Activated CD4-positive, alpha-beta memory T cell treated with anti-CD3 and anti-CD28 coated beads for 36 hours (primary cell): Measurements from ENCODE around the gene NKX6-2. TPM values are rescaled to one million over a fixed set of nuclear protein-coding genes. Genes with fewer than 3 reads are reported as not detected.

Experiments
- CTCF ChIA-PET: fragments of 350-600 bp; sonication (Branson Sonifier 250); formaldehyde crosslinking; loops from one replicate; lab custom pipeline; 2021; ENCODE audit warnings: antibody characterized with exemption, inconsistent platforms; lab: Charles Lee
- POLR2A ChIA-PET: fragments of 350-600 bp; sonication (Branson Sonifier 250); formaldehyde crosslinking; loops from one replicate; lab custom pipeline; 2021; ENCODE audit warnings: antibody characterized with exemption; lab: Charles Lee
- DNase-seq: peaks from one replicate; pipeline ENCODE4 v3.0.0-alpha.2; 2020
- H3K27ac Mint-ChIP-seq: one replicate; pipeline ENCODE4 v1.8.0; 2021; ENCODE audit warnings: mixed read lengths
- H3K27me3 Mint-ChIP-seq: one replicate; pipeline ENCODE4 v1.8.0; 2021; ENCODE audit warnings: mixed read lengths
- H3K36me3 Mint-ChIP-seq: one replicate; pipeline ENCODE4 v1.8.0; 2021; ENCODE audit warnings: mixed read lengths
- H3K4me1 Mint-ChIP-seq: one replicate; pipeline ENCODE4 v1.8.0; 2021; ENCODE audit warnings: low read depth, mixed read lengths
- H3K4me3 Mint-ChIP-seq: one replicate; pipeline ENCODE4 v1.8.0; 2021; ENCODE audit warnings: mild to moderate bottlenecking, mixed read lengths
- H3K9me3 Mint-ChIP-seq: one replicate; pipeline ENCODE4 v1.8.0; 2021; ENCODE audit warnings: mixed read lengths
- intact Hi-C: fragments of 100-400 bp; cut with micrococcal nuclease; formaldehyde crosslinking; loops from one replicate; pipeline ENCODE4 v1.15.1; 2023
- total RNA-seq, 2 experiments: library from RNA; stranded (reverse); gene quantifications; one replicate each; pipeline ENCODE4 v1.2.3, GENCODE V29; 2021

The NKX6-2 gene
- total RNA-seq, 2 experiments from 2014 or later = not detected

- ChIA-PET POLR2A (no interaction called here), CTCF (no interaction called here)
- H3K27me3 Mint-ChIP-seq = no peaks in the 10 kb centered on the region
- no peak for DNase-seq
- H3K4me3 Mint-ChIP-seq = no peak overlapping the region
- H3K27ac Mint-ChIP-seq = no peak overlapping the region
- H3K9me3 Mint-ChIP-seq = no peaks in the 10 kb centered on the region
- no peaks in the 10 kb centered on the region for H3K4me1 Mint-ChIP-seq
- intact Hi-C loops = no loop called here
- H3K36me3 Mint-ChIP-seq = no peaks in the 10 kb centered on the region
These were observed 24.3 kb upstream of the NKX6-2 start for GRCh38 chr10:132810141-132810806.

- no peak overlapping the region for H3K27ac Mint-ChIP-seq
- H3K4me3 Mint-ChIP-seq = no peak overlapping the region
- POLR2A ChIA-PET = no interaction called here
- H3K27me3 Mint-ChIP-seq = no peaks in the 10 kb centered on the region
- no peaks in the 10 kb centered on the region for H3K9me3 Mint-ChIP-seq
- no peak for DNase-seq
- H3K36me3 Mint-ChIP-seq = no peaks in the 10 kb centered on the region
- CTCF ChIA-PET = no interaction called here
- intact Hi-C loops = no loop called here
- H3K4me1 Mint-ChIP-seq = no peaks in the 10 kb centered on the region
These were observed 23.5 kb upstream of the NKX6-2 start for GRCh38 chr10:132809232-132810140.

GRCh38 chr10:132808383-132809231 is 22.7 kb upstream of the NKX6-2 start:
- H3K27me3 Mint-ChIP-seq = no peaks in the 10 kb centered on the region
- H3K4me3 Mint-ChIP-seq = no peak overlapping the region
- no peak overlapping the region for H3K27ac Mint-ChIP-seq
- intact Hi-C loops = no loop called here
- ChIA-PET CTCF (interaction anchor here (1.0 kb wide), 1 partner anchor 152 kb away, joined by 3 read pairs; no protein-coding TSS in a partner anchor), POLR2A (no interaction called here)
- no peaks in the 10 kb centered on the region for H3K4me1 Mint-ChIP-seq
- no peaks in the 10 kb centered on the region for H3K9me3 Mint-ChIP-seq
- H3K36me3 Mint-ChIP-seq = no peaks in the 10 kb centered on the region
- DNase-seq = no peak

- POLR2A ChIA-PET = no interaction called here
- DNase-seq = no peak
- CTCF ChIA-PET = interaction anchor here (1.0 kb wide), 1 partner anchor 151 kb away, joined by 3 read pairs; no protein-coding TSS in a partner anchor
- Mint-ChIP-seq H3K27me3 (no peaks in the 10 kb centered on the region), H3K27ac (no peak overlapping the region), H3K4me1 (no peaks in the 10 kb centered on the region), H3K9me3 (no peaks in the 10 kb centered on the region), H3K4me3 (no peak overlapping the region), H3K36me3 (no peaks in the 10 kb centered on the region)
- intact Hi-C loops = no loop called here
These were observed 21.7 kb upstream of the NKX6-2 start for GRCh38 chr10:132807621-132808049.

- CTCF ChIA-PET = interaction anchor here (1.2 kb wide), 1 partner anchor 152 kb away, joined by 4 read pairs; no protein-coding TSS in a partner anchor
- intact Hi-C loops = no loop called here
- Mint-ChIP-seq H3K36me3 (no peaks in the 10 kb centered on the region), H3K27ac (no peak overlapping the region), H3K4me1 (no peaks in the 10 kb centered on the region), H3K27me3 (no peaks in the 10 kb centered on the region), H3K4me3 (no peak overlapping the region), H3K9me3 (no peaks in the 10 kb centered on the region)
- DNase-seq = no peak
- POLR2A ChIA-PET = no interaction called here
These were observed 20.6 kb upstream of the NKX6-2 start for GRCh38 chr10:132806561-132807003.

- ChIA-PET POLR2A (no interaction called here), CTCF (interaction anchor here (1.2 kb wide), 1 partner anchor 152 kb away, joined by 4 read pairs; no protein-coding TSS in a partner anchor)
- DNase-seq = no peak
- Mint-ChIP-seq H3K36me3 (no peaks in the 10 kb centered on the region), H3K9me3 (no peaks in the 10 kb centered on the region), H3K4me3 (no peak overlapping the region), H3K27me3 (no peaks in the 10 kb centered on the region), H3K4me1 (no peaks in the 10 kb centered on the region), H3K27ac (no peak overlapping the region)
- intact Hi-C loops = no loop called here
These were observed 20.2 kb upstream of the NKX6-2 start for GRCh38 chr10:132806110-132806509.

GRCh38 chr10:132805599-132805998 is 19.7 kb upstream of the NKX6-2 start:
- no peaks in the 10 kb centered on the region for H3K9me3 Mint-ChIP-seq

GRCh38 chr10:132804785-132805426 is 19.0 kb upstream of the NKX6-2 start:
- CTCF ChIA-PET = no interaction called here
- Mint-ChIP-seq H3K4me3 (no peak overlapping the region), H3K27me3 (no peaks in the 10 kb centered on the region), H3K27ac (no peak overlapping the region), H3K36me3 (no peaks in the 10 kb centered on the region), H3K4me1 (no peaks in the 10 kb centered on the region), H3K9me3 (no peaks in the 10 kb centered on the region)
- POLR2A ChIA-PET = no interaction called here
- DNase-seq = no peak
- intact Hi-C loops = no loop called here

More at GRCh38 chr10:132805599-132805998, 19.7 kb upstream of the NKX6-2 start:
- Mint-ChIP-seq H3K4me1 (no peaks in the 10 kb centered on the region), H3K27me3 (no peaks in the 10 kb centered on the region), H3K4me3 (no peak overlapping the region), H3K36me3 (no peaks in the 10 kb centered on the region), H3K27ac (no peak overlapping the region)
- CTCF ChIA-PET = interaction anchor here (1.2 kb wide), 1 partner anchor 151 kb away, joined by 4 read pairs; no protein-coding TSS in a partner anchor
- no peak for DNase-seq
- POLR2A ChIA-PET = no interaction called here
- intact Hi-C loops = no loop called here

- Mint-ChIP-seq H3K27me3 (no peaks in the 10 kb centered on the region), H3K4me3 (no peak overlapping the region), H3K36me3 (no peaks in the 10 kb centered on the region), H3K4me1 (no peaks in the 10 kb centered on the region), H3K27ac (no peak overlapping the region), H3K9me3 (no peaks in the 10 kb centered on the region)
- intact Hi-C loops = no loop called here
- DNase-seq = no peak
- ChIA-PET POLR2A (no interaction called here), CTCF (no interaction called here)
These were observed 18.3 kb upstream of the NKX6-2 start for GRCh38 chr10:132804287-132804686.

GRCh38 chr10:132803416-132804210 is 17.7 kb upstream of the NKX6-2 start:
- ChIA-PET CTCF (interaction anchor here (0.7 kb wide), 1 partner anchor 149 kb away, joined by 3 read pairs; no protein-coding TSS in a partner anchor), POLR2A (no interaction called here)
- no peak overlapping the region for H3K4me3 Mint-ChIP-seq
- no peaks in the 10 kb centered on the region for H3K4me1 Mint-ChIP-seq
- H3K9me3 Mint-ChIP-seq = no peaks in the 10 kb centered on the region
- no peaks in the 10 kb centered on the region for H3K27me3 Mint-ChIP-seq
- no peaks in the 10 kb centered on the region for H3K36me3 Mint-ChIP-seq
- intact Hi-C loops = no loop called here
- no peak overlapping the region for H3K27ac Mint-ChIP-seq
- no peak for DNase-seq
